ENCODE data around the gene HIGD1A. TPM values are rescaled to one million over a fixed set of nuclear protein-coding genes. Genes with fewer than 3 reads are reported as not detected.

HIGD1A gene
- total and polyA plus RNA-seq, 2 of the 4 experiments (the other 2 are of a cell fraction): 86.6 to 137 TPM

GRCh38 chr3:42796332-42796885 lies 7.9 kb downstream of the HIGD1A start:
- Histone ChIP-seq H3K27ac (ENCODE audit: insufficient read depth, low read length) (no peak overlapping the region), H3K4ac (ENCODE audit: low read depth, low read length) (no peak overlapping the region), H4K20me1 (ENCODE audit: insufficient read depth, low read length) (peaks cover 5% of the 10 kb centered on the region), H3K14ac (replicated peaks; ENCODE audit: low read depth, low read length) (no peak overlapping the region), H2AK9ac (replicated peaks; ENCODE audit: low read depth, low read length, poor library complexity) (no peak overlapping the region), H4K91ac (ENCODE audit: insufficient read depth, low read depth, low read length) (no peak overlapping the region), H3K79me1 (ENCODE audit: low read depth in 1 of 2, low read length in 2 of 2) (peaks cover 21 to 46% of the 10 kb centered on the region in 2 experiments), H3K9me1 (ENCODE audit: insufficient read depth, low read length) (no peaks in the 10 kb centered on the region), H2BK120ac (ENCODE audit: low read depth, low read length) (no peak overlapping the region), H3K9ac (ENCODE audit: low read depth, low read length) (no peak overlapping the region), H3K4me3 (ENCODE audit: insufficient read depth, low read depth, low read length) (no peak overlapping the region), H2AK5ac (ENCODE audit: low read depth, low read length) (no peak overlapping the region), H2BK20ac (ENCODE audit: low read depth, low read length) (no peak overlapping the region), H3K18ac (ENCODE audit: low read depth, low read length) (no peak overlapping the region), H4K8ac (ENCODE audit: low read depth in 2 of 2, low read length in 2 of 2) (no peak overlapping the region), H3K4me1 (ENCODE audit: control insufficient read depth, insufficient read depth, low read length) (no peaks in the 10 kb centered on the region), H4K5ac (ENCODE audit: low read depth, low read length) (no peak overlapping the region), H3K4me2 (ENCODE audit: low read depth, low read length) (no peak overlapping the region), H3K23ac (ENCODE audit: low read depth, low read length) (no peak overlapping the region), H3K56ac (ENCODE audit: extremely low read depth, insufficient read depth, low read length) (no peak overlapping the region), H2BK15ac (ENCODE audit: low read depth, low read length) (no peak overlapping the region), H3K36me3 (ENCODE audit: control insufficient read depth, insufficient read depth, low read length) (peaks cover 8% of the 10 kb centered on the region), H3K27me3 (ENCODE audit: control insufficient read depth, insufficient read depth, low read length) (no peaks in the 10 kb centered on the region), H2BK5ac (ENCODE audit: low read depth, low read length, poor library complexity, severe bottlenecking) (no peak overlapping the region), H2AFZ (replicated peaks; ENCODE audit: low read length, poor library complexity) (no peak overlapping the region), H3K9me3 (ENCODE audit: control insufficient read depth, insufficient read depth, low read length) (no peaks in the 10 kb centered on the region)
- TF ChIP-seq FOS (IDR thresholded peaks at IDR 0.05; ENCODE audit: low read depth, low read length) (no peak), CHD1 (IDR thresholded peaks at IDR 0.05; ENCODE audit: low read depth, low read length) (no peak), SMC3 (IDR thresholded peaks at IDR 0.05; ENCODE audit: low read depth, low read length) (no peak), BHLHE40 (IDR thresholded peaks at IDR 0.05; ENCODE audit: low read depth, low read length) (no peak), RFX5 (IDR thresholded peaks at IDR 0.05; ENCODE audit: low read depth, low read length) (no peak), RAD21 (IDR thresholded peaks at IDR 0.05; ENCODE audit: low read length) (no peak), RCOR1 (IDR thresholded peaks at IDR 0.05; ENCODE audit: insufficient replicate concordance, low read length) (no peak), ELK1 (IDR thresholded peaks at IDR 0.05; ENCODE audit: borderline replicate concordance, low read depth, low read length) (no peak), MAFK (IDR thresholded peaks at IDR 0.05; ENCODE audit: low read depth, low read length) (no peak), USF2 (IDR thresholded peaks at IDR 0.05; ENCODE audit: low read depth, low read length) (no peak), MXI1 (IDR thresholded peaks at IDR 0.05; ENCODE audit: borderline replicate concordance, low read depth, low read length) (no peak), MAZ (IDR thresholded peaks at IDR 0.05; ENCODE audit: borderline replicate concordance, low read depth, low read length) (no peak), POLR2A (IDR thresholded peaks at IDR 0.05; ENCODE audit: low read depth, low read length) (no peak), CEBPB (IDR thresholded peaks at IDR 0.05; ENCODE audit: low read depth, low read length) (no peak), NFE2L2 (IDR thresholded peaks at IDR 0.05; ENCODE audit: low read depth, low read length) (no peak)
- TF ChIP-seq, protein P1, sequence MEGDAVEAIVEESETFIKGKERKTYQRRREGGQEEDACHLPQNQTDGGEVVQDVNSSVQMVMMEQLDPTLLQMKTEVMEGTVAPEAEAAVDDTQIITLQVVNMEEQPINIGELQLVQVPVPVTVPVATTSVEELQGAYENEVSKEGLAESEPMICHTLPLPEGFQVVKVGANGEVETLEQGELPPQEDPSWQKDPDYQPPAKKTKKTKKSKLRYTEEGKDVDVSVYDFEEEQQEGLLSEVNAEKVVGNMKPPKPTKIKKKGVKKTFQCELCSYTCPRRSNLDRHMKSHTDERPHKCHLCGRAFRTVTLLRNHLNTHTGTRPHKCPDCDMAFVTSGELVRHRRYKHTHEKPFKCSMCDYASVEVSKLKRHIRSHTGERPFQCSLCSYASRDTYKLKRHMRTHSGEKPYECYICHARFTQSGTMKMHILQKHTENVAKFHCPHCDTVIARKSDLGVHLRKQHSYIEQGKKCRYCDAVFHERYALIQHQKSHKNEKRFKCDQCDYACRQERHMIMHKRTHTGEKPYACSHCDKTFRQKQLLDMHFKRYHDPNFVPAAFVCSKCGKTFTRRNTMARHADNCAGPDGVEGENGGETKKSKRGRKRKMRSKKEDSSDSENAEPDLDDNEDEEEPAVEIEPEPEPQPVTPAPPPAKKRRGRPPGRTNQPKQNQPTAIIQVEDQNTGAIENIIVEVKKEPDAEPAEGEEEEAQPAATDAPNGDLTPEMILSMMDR (conservative IDR thresholded peaks at IDR 0.05; ENCODE audit: low read depth, low read length): no peak
- ChIA-PET CTCF (interaction anchor here (0.6 to 1.0 kb wide), 2 partner anchors 17 to 82 kb away, joined by 3 to 4 read pairs; no protein-coding TSS in a partner anchor), POLR2A (ENCODE audit: unreplicated experiment) (no interaction called here)
- dilution Hi-C loops (cut with HindIII; ENCODE audit: low sequenced_read_pairs, unreplicated experiment) (no loop called here), intact Hi-C loops (cut with micrococcal nuclease) (no loop called here), in situ Hi-C loops (cut with MboI; ENCODE audit: low sequenced_read_pairs) (no loop called here)
- ATAC-seq (ENCODE audit: low read depth): no peak
- 100% methylated on average over 1 of the region's 5 CpGs; no CpG with 5 or more reads in 1 of the 2 experiments for WGBS, 2 experiments (ENCODE audit: extremely low coverage in 2 of 2, insufficient read length in 1 of 2)
- no peak for DNase-seq
- no TSS peak for BruUV-seq (replicated peaks)

Data from IMR-90 (cell line).